HuH-7.5 (cell line): ENCODE data around the gene SLA2.

Experiments used
- DNase-seq: peaks from one replicate; pipeline ENCODE4 v3.0.0; 2011; ENCODE audit warnings: low spot score

The SLA2 gene

GRCh38 chr20:36607586-36608387 is 38.2 kb downstream of the SLA2 start:
- DNase-seq = peak; percentile 48

GRCh38 chr20:36606158-36607066 is 39.6 kb downstream of the SLA2 start:
- DNase-seq = no peak

- DNase-seq = peak; percentile 77
Observed at GRCh38 chr20:36605399-36606157, 40.4 kb downstream of the SLA2 start, which contains the start of gene RAB5IF. RAB5IF (plus strand) TSS chr20:36605779; CDS start chr20:36605952, 173 bp downstream.

- no peak for DNase-seq
Observed at GRCh38 chr20:36604952-36605398, 41.0 kb downstream of the SLA2 start.

- DNase-seq = no peak
Observed at GRCh38 chr20:36601540-36601939, 44.5 kb downstream of the SLA2 start.

GRCh38 chr20:36599912-36600345 is 46.1 kb downstream of the SLA2 start:
- no peak for DNase-seq

GRCh38 chr20:36593347-36593929 is 52.6 kb downstream of the SLA2 start:
- no peak for DNase-seq

- DNase-seq = no peak
Observed at GRCh38 chr20:36591854-36592641, 53.9 kb downstream of the SLA2 start.

GRCh38 chr20:36591281-36591680 is 54.7 kb downstream of the SLA2 start:
- no peak for DNase-seq

GRCh38 chr20:36587388-36588070 is 58.5 kb downstream of the SLA2 start:
- no peak for DNase-seq

- DNase-seq = no peak
Observed at GRCh38 chr20:36585410-36586125, 60.4 kb downstream of the SLA2 start.

- no peak for DNase-seq
Observed at GRCh38 chr20:36584018-36584481, 61.9 kb downstream of the SLA2 start.

- DNase-seq = no peak
Observed at GRCh38 chr20:36582821-36583220, 63.2 kb downstream of the SLA2 start.

GRCh38 chr20:36582322-36582721 is 63.7 kb downstream of the SLA2 start:
- no peak for DNase-seq

GRCh38 chr20:36579996-36580545 is 65.9 kb downstream of the SLA2 start:
- DNase-seq = no peak

GRCh38 chr20:36578356-36579041 is 67.5 kb downstream of the SLA2 start:
- DNase-seq = no peak

GRCh38 chr20:36576081-36576445 is 69.9 kb downstream of the SLA2 start:
- no peak for DNase-seq

GRCh38 chr20:36574366-36575135 is 71.4 kb downstream of the SLA2 start:
- peak; percentile 77 for DNase-seq
